Peyer's patch (tissue), 4 donors: ENCODE data around the gene CREB3L1.

ENCODE experiments used
- POLR2A ChIP-seq, 2 donors: fragments of 450-650 bp; IDR thresholded peaks; one replicate each; pipeline ENCODE4 v1.5.1; 2017; ENCODE audit warnings: antibody characterized with exemption in 2 of 2, mild to moderate bottlenecking in 2 of 2, moderate library complexity in 2 of 2
- TF ChIP-seq, protein P1 (sequence below), 6 experiments: fragments of 450-650 bp in 4 of 6; fragments of 200-600 bp in 2 of 6; sonication (generic) in 1 of 6; IDR thresholded peaks; one replicate each; pipeline ENCODE4 v1.5.1; 2017 to 2019; ENCODE audit warnings: antibody characterized with exemption in 6 of 6, mild to moderate bottlenecking in 3 of 6, moderate library complexity in 1 of 6

- TF ChIP-seq, protein P1, sequence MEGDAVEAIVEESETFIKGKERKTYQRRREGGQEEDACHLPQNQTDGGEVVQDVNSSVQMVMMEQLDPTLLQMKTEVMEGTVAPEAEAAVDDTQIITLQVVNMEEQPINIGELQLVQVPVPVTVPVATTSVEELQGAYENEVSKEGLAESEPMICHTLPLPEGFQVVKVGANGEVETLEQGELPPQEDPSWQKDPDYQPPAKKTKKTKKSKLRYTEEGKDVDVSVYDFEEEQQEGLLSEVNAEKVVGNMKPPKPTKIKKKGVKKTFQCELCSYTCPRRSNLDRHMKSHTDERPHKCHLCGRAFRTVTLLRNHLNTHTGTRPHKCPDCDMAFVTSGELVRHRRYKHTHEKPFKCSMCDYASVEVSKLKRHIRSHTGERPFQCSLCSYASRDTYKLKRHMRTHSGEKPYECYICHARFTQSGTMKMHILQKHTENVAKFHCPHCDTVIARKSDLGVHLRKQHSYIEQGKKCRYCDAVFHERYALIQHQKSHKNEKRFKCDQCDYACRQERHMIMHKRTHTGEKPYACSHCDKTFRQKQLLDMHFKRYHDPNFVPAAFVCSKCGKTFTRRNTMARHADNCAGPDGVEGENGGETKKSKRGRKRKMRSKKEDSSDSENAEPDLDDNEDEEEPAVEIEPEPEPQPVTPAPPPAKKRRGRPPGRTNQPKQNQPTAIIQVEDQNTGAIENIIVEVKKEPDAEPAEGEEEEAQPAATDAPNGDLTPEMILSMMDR (IDR thresholded peaks at IDR 0.05), result no peak
- no peak for TF ChIP-seq POLR2A (IDR thresholded peaks at IDR 0.05)
Observed at GRCh38 chr11:46326813-46327416, 49.5 kb downstream of the CREB3L1 start.
